K562 (cell line): Measurements from ENCODE around the gene PRKCQ.

Experiments
- BHLHE40 ChIP-seq: IDR thresholded peaks from 2 replicates; pipeline ENCODE4 v1.6.1; 2011; ENCODE audit warnings: low read length, improper control_type of control experiment
- NFIC ChIP-seq: fragments of 450-650 bp; IDR thresholded peaks from 2 replicates; pipeline ENCODE4 v1.6.1; 2017; ENCODE audit warnings: mild to moderate bottlenecking, inconsistent platforms
- RCOR1 ChIP-seq, 2 experiments: IDR thresholded peaks; 2 replicates each; pipeline ENCODE4 v1.6.1; 2012; ENCODE audit warnings: low read depth in 2 of 2, low read length in 2 of 2, borderline replicate concordance in 1 of 2, improper control_type of control experiment in 1 of 2

DNA sequence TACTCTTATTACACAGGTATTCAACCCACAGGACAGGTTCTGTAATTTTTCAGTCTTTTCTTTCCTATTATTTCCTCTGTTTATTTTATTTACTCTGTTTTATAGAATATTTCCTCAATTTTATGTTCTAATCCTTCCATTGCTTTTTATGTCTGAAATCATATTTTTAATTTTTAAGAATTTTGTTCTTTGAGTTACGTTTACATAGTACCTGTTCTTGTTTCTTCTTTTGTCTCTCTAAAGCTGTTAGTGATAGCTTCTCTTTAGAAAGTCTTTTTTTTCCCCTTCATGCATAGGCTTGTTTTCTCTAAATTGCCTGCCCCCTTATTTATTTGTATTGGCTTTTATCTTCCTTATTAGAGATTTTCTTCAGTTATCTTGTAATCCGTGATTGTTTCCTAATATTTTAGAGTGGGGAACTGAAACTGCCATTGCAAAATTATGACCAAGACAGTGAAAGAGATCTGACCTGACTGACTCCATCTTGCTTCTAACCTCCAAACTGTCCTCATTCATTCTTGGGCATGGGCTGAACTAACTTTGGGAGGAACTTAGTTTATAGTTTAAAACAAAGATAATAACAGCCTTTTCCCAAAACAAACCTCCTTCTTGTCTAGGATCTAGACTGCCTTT is 189.7 kb downstream of the PRKCQ start:
- TF ChIP-seq RCOR1 (IDR thresholded peaks at IDR 0.05; ENCODE audit: borderline replicate concordance in 1 of 2, low read depth in 2 of 2, low read length in 2 of 2) = no peak
- TF ChIP-seq NFIC = no peak
- no peak for TF ChIP-seq BHLHE40
